HG03354 (cell line): Measurements from ENCODE around the gene TRAPPC10.
"Not testable (repeated sequence)": the region's sequence is repeated elsewhere in the genome, so short reads cannot be mapped to it uniquely, and the experiment has no call there.

ENCODE experiments used
- ATAC-seq: cut with Tn5 transposase; IDR thresholded peaks from one replicate; pipeline ENCODE4 v1.9.1; 2021; ENCODE audit warnings: mild to moderate bottlenecking; ENCODE audit not compliant: unreplicated experiment, poor library complexity, severe bottlenecking

TRAPPC10 gene

DNA sequence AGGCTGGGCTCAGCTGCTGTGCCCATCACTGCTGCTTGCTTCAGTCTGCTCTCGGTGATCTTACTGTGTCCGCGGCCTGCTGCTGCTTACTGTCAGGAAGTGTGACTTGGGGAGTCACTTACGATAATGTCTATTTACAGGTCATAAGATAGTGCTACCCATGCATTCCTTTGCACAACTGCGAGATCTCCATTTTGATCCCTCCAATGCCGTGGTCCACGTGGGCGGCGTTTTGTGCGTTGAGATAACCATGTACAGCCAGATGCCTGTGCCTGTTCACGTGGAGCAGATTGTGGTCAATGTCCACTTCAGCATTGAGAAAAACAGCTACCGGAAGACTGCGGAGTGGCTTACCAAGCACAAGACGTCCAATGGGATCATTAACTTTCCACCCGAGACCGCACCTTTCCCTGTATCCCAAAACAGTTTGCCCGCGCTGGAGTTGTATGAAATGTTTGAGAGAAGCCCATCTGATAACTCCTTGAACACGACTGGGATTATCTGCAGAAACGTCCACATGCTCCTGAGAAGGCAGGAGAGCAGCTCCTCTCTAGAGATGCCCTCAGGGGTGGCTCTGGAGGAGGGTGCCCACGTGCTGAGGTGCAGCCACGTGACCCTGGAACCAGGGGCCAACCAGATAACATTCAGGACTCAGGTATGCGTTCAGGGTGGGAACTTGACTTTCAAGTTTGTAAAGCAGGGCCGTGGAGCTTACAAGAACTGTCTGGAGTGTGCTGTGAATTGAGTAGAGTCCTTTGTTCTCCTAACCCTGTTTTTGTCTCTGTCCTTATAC is 70.7 kb downstream of the TRAPPC10 start:
- ATAC-seq, result no peak

DNA sequence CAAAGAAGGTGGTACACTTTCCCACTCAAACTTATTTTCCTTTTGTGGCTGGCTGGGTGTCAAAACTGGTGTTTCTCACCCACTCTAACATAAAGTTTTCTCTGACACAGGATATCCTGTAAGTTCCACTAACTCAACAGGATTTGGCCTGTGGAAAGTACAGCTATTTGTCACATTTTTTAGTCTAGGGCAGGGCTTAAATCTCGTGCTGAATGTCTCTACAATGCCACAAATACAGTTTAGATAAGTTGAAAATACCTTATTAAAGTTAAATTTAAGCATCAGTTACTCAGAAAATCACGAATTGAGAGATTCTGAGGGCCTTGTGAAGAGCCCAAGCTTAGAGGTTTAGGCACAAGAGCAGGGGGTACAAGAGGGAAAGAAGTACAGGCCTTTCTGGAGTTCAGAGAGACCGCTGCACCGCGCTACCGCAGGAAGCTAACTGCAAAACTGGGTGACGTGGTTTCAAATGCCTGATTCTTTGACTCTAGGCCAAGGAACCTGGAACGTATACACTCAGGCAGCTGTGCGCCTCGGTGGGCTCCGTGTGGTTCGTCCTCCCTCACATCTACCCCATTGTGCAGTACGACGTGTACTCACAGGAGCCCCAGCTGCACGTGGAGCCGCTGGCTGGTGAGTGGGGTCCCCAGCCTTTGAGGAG is 71.7 kb downstream of the TRAPPC10 start:
- no peak for ATAC-seq

- no peak for ATAC-seq
These were observed 72.6 kb downstream of the TRAPPC10 start for GRCh38 chr21:44084496-44085241.

- no peak for ATAC-seq
These were observed 73.6 kb downstream of the TRAPPC10 start for GRCh38 chr21:44085491-44086321.

- no peak for ATAC-seq
These were observed 74.7 kb downstream of the TRAPPC10 start for GRCh38 chr21:44086636-44087425.

DNA sequence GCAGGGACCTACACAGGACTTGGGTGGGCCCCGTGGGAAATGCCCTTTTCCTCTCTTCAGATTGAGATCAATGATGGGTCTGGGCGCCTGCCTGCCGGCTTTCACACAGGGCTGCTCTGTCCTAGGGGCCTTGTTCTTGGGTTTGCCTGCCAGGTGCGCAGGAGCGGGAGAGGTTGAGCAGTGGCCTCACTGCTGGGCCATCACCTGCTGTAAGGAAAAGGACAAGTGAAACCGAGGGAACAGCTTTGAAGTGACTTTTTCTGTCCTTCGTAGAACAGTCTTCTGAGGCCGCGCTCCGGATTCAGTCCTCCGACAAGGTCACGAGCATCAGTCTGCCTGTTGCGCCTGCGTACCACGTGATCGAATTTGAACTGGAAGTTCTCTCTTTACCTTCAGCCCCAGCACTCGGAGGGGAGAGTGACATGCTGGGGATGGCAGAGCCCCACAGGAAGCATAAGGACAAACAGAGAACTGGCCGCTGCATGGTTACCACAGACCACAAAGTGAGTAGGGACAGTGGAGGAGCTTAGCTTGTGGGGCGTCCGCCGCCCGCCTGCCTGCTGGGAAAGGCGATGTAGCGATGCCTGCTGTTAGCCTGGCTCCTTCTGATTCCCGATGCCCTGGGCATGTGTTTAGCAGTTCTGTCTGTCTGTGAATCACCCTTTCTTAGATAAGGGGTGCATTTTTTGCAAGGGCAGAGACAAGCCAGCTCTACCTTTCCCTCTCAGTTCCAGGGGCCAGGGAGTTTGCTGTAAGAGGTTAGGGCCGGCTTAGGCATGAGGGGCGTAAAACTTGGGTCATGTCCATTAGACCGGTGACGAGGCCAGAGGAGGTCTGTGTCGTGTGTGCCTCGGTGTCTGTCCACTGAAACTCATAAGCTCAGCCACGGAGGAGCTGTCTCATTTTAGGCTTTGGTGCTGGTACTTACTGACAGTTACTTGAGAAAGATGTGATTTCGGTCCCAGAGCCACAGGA is 75.6 kb downstream of the TRAPPC10 start:
- no peak for ATAC-seq

GRCh38 chr21:44088401-44088780 is 76.3 kb downstream of the TRAPPC10 start:
- ATAC-seq, result no peak

- peak; percentile 69 for ATAC-seq
These were observed 77.1 kb downstream of the TRAPPC10 start for GRCh38 chr21:44089001-44089911.

DNA sequence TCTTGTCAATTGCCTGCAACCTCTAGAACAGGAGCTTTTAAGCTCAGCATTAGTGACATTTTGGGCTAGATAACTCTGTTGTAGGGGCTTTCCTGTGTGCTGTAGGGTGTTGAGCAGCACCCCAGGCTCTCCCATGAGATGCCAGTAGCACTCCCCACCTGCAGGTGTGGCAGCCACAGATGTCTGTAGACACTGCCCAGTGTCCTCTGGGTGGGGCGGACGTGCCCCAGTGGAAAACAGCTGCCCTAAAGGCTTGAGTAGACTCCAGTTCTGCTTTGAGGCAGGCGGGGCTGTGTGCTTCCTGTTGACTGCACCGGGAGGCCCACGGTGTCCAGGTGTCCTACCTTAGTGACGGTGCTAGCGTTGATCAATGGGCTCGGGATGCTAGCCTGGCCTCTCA is 78.2 kb downstream of the TRAPPC10 start:
- no peak for ATAC-seq

- no peak for ATAC-seq
These were observed 80.1 kb downstream of the TRAPPC10 start for GRCh38 chr21:44092211-44092610.

GRCh38 chr21:44093761-44094160 is 81.7 kb downstream of the TRAPPC10 start:
- ATAC-seq, result no peak

DNA sequence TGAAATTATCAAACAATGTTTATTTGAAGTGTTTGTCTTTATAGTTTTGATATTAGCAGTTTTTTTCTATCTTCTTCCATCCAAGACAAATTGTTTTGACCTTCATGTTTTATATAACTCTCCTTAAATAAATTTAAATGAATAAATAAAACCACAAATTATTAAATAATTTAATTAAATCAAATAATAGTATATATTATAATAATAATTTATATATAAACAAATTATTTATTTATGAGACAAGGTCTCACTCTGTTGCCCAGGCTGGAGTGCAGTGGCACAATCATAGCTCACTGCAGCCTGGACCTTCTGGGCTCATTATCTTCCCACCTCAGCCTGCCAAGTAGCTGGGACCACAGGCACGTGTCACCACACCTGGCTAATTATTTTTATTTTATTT is 82.7 kb downstream of the TRAPPC10 start:
- ATAC-seq, result no peak

DNA sequence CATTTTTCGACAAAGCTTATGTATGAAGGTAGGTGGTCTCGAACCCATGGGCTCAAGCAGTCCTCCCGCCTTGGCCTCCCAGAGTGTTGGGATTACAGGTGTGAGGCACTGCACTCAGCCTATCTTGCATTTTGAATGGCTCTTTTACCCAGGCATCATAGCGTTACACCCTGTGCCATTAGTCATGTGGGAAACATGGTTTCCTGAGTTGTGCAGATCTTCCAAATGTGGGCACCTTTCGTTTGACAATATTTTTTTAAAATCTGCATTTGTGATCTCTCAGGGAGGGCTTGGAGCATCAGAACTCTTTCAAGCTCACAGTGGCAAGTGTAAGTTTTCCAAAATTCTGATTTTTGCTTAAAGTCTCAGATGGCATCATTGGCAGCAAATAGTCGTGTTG is 86.4 kb downstream of the TRAPPC10 start:
- not testable (repeated sequence) for ATAC-seq

GRCh38 chr21:44098964-44099363 is 86.9 kb downstream of the TRAPPC10 start:
- ATAC-seq, result not testable (repeated sequence)

DNA sequence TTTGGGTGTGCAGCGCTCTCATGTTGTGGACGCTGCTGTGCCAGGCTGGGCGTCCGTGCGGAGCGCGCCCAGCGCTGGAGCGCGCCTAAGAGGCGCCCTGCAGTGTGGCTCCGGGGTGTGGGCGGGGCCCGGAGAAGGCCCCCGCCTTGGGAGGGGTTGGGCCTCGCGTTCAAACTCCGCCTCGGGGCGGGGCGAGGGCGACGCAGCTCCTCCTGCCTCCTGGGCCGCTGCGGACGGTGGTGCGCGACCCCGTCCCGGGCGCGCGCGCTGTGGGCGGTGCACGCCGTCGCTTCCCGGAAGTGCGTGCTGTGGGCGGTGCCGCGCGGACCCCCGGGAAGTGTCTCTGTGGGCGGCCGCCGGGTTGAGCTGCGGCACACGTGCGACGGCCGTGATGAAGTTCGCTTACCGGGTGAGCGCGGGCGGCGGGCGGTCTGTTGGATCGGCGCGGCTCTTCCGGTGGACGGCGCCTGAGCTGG is 95.0 kb downstream of the TRAPPC10 start, which contains the start of gene PWP2:
TSS of gene PWP2 (plus strand) at position 374 of the 476 bp plus-strand sequence. CDS start at position 392, 18 bp downstream.
- ATAC-seq, result peak; percentile 84

DNA sequence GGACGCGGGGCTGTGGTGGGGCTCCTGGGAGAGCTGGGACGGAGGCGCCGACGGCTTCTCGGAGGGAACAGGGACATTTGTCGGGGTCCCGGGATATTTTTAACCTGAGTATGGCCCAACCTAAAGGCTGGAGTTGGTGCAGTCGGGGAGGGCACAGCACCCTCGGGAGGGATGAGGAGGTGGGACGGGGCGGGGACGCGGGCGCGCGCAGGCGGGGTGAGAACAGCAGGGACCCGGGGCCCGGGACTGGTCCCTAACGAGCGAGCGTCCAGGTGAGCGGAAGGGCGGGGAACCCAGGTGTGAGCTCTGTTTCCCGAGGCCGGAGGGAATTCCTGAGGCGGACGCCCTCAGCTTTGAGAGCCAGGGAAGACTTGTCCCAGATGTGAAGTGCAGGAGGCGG is 95.5 kb downstream of the TRAPPC10 start:
- ATAC-seq, result peak; percentile 27
